AG09309 (cell line): ENCODE measurements around the gene CC2D2B.
A peak's percentile ranks its signal among the peaks of the same experiment; 100 is the strongest.
"Not testable (repeated sequence)": the region's sequence is repeated elsewhere in the genome, so short reads cannot be mapped to it uniquely, and the experiment has no call there.

Experiments used
- DNase-seq: peaks from one replicate; pipeline ENCODE4 v3.0.0-alpha.2; 2010; ENCODE audit warnings: low read depth
- H3K4me3 ChIP-seq: 2 replicates; pipeline ENCODE4 v1.5.1; 2011; ENCODE audit warnings: mild to moderate bottlenecking, low read depth, low read length, moderate library complexity; ENCODE audit not compliant: control insufficient read depth
- CTCF ChIP-seq: IDR thresholded peaks from 2 replicates; pipeline ENCODE4 v1.5.1; 2011; ENCODE audit warnings: mild to moderate bottlenecking, low read depth, low read length, inconsistent platforms; ENCODE audit not compliant: insufficient read depth, control insufficient read depth; ENCODE audit errors: missing control alignments

Gene CC2D2B

DNA sequence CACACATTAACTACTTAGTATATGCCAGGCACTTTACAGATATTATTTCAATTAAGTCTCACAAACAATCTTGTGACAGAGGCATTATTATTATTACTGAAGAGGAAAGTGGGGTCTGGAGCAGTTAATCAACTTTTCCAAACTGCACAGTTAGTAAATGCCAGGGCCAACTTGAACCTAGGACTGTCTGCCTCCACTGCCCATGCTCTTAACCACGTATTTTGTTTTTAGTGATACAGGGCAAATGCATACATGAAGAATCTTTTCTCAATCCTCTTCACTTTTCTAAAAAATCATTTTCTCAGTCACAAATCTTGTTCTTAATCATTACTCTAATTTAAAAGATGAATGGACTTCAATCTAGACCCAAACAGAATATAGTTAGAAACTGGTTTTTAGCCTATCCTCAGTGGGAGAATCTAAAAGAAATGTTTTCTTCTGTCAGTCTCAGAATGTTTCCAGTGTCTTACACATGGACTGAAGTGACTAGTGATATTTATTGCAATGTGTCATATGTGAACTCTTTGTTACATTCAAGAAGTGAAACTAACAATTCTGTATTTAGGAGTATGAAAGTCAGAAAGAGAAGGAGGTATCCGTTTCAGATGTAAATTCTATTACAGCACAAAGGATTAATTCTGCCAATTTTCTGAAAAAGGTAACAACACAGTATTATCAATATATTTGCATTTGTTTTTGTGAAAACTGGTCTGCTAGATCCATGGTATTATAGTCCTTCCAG is 80.1 kb downstream of the CC2D2B start:
- H3K4me3 ChIP-seq, result no peak overlapping the region
- no peak for DNase-seq

DNA sequence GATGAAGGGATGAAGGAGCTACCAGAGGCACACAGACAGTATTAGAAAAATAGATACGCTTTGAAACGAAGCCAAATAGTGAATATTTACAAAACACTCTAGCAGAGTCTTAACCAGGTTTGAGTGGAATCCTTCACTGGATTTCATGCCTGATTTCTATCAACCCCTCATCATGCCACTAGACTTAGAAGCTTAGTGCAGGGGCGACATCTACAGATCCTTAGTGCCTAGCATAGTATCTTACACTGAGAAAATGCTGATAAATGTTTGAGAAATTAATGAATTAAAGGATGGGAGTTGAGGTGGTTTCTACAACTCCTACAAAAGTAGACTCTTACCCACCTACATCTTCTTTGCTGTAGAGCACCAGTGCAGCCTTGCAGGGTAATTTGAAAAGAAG is 80.9 kb downstream of the CC2D2B start:
- DNase-seq, result no peak
- no peak overlapping the region for H3K4me3 ChIP-seq
- no peak for TF ChIP-seq CTCF

More for the DNA sequence above, 80.1 kb downstream of the CC2D2B start:
- TF ChIP-seq CTCF, result no peak

GRCh38 chr10:95994376-95994775 is 86.6 kb downstream of the CC2D2B start:
- not testable (repeated sequence) for H3K4me3 ChIP-seq

GRCh38 chr10:95998255-95998784 is 90.5 kb downstream of the CC2D2B start:
- DNase-seq, result no peak
- TF ChIP-seq CTCF, result no peak
- H3K4me3 ChIP-seq, result no peak overlapping the region

More at GRCh38 chr10:95994376-95994775, 86.6 kb downstream of the CC2D2B start:
- not testable (repeated sequence) for DNase-seq

GRCh38 chr10:96013956-96014355 is 106.2 kb downstream of the CC2D2B start:
- H3K4me3 ChIP-seq, result no peak overlapping the region
- no peak for TF ChIP-seq CTCF
- DNase-seq, result no peak

- no peak for DNase-seq
- TF ChIP-seq CTCF, result no peak
- no peak overlapping the region for H3K4me3 ChIP-seq
Measured at GRCh38 chr10:96014473-96015102, 106.8 kb downstream of the CC2D2B start.

DNA sequence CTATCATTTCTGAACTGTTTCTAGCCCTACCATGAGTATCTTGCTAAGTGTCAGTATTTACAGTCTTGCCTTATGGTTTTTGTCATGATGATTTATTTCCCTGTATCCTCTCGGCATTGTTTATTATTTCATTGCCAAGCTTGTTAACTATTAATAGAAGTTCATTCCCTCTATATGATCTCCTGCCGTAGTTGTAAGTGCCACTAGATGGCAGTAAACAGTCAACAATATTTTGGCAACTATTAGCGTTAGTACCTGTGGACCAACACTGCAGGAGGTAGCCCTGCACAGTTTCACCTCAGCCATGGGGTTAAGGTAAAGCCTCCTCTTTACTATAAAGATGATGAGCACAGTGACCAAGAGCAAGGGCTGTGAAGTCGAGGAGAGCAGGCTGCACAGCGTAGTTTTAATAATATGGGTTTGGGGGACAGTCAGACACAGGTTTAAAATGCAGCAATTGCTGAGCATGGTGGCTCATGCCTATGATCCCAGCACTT is 109.5 kb downstream of the CC2D2B start:
- peak; percentile 21 for DNase-seq
- H3K4me3 ChIP-seq, result no peak overlapping the region
- TF ChIP-seq CTCF, result peak; percentile 77
